Measurements from ENCODE around the gene MPZL1.
"Not testable (repeated sequence)": the region's sequence is repeated elsewhere in the genome, so short reads cannot be mapped to it uniquely, and the experiment has no call there.

MPZL1 gene

DNA sequence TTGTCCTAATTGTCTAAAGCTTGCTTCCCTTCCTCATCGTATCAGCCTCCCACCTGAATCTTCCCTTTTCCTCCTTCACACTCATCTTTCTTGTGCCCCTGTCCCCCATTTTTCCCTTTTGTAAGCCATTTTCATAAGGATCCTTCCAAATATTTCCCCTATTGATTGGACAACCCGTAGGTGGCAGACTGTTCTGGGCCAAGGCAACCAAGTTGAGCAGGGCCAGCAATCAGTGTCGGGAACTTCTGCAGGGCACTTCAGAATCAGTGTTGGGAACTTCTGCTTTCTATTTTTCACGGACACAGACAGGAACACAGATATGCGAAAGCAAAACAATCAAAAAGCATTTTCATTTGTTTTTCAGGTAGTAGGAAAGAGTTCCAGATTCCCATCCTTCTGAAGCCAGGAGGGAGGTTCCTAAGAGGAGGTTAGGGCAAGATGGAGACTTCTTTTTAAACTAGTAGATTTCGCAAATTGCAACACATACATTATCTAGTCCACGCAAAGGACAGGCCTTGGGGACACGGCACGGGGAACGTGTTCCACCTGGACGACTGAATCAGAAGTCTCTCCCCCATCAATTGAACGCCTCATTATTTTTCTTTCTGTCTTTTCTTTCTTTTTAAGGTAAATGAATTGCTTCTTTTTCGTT lies 691 bp upstream of the MPZL1 start:
- peak overlapping the region; percentile 59 for H3K27ac Mint-ChIP-seq
- peaks cover 59% of the 10 kb centered on the region for H3K4me1 Mint-ChIP-seq (ENCODE audit: low read depth)
- H3K4me3 Mint-ChIP-seq = peak overlapping the region; percentile 86
- no peaks in the 10 kb centered on the region for H3K9me3 Mint-ChIP-seq
- no peaks in the 10 kb centered on the region for H3K27me3 Mint-ChIP-seq
- H3K36me3 Mint-ChIP-seq (ENCODE audit: low read depth) = no peaks in the 10 kb centered on the region

DNA sequence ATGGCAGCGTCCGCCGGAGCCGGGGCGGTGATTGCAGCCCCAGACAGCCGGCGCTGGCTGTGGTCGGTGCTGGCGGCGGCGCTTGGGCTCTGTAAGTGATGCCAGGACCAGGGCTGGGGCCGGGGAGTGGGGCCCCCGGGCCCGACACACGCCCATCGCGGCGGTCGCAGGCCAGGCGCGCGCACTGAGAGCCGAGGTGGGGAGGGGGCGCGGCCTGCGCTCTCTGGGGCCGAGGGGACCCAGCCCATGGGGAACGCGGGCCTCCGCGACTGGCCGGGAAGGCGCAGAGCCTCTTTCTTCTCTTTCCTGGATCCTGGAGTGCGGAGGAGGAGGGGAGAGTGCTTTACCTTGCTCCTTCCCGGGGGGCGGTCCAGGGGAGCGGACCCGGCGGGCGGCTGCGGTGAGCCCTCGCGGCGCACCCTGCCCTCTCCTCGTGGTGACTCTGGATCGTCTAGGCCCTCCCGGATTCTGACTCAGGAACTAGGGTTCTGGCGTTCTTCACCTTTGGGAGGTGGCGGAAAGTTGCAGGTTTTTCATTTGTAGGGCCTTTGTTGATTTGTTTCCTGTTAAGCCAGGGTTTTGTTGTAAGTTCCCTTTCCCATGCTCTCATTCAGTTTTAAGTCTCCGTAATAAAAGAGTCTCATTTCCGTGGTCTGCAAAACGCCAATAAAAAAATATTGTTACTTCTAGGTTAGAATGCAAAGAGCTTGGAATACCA lies 529 bp downstream of the MPZL1 start:
- peaks cover 56% of the 10 kb centered on the region for H3K4me1 Mint-ChIP-seq (ENCODE audit: low read depth)
- H3K27me3 Mint-ChIP-seq = no peaks in the 10 kb centered on the region
- peak overlapping the region; percentile 75 for H3K27ac Mint-ChIP-seq
- H3K36me3 Mint-ChIP-seq (ENCODE audit: low read depth) = no peaks in the 10 kb centered on the region
- H3K4me3 Mint-ChIP-seq = peak overlapping the region; percentile 86
- no peaks in the 10 kb centered on the region for H3K9me3 Mint-ChIP-seq

DNA sequence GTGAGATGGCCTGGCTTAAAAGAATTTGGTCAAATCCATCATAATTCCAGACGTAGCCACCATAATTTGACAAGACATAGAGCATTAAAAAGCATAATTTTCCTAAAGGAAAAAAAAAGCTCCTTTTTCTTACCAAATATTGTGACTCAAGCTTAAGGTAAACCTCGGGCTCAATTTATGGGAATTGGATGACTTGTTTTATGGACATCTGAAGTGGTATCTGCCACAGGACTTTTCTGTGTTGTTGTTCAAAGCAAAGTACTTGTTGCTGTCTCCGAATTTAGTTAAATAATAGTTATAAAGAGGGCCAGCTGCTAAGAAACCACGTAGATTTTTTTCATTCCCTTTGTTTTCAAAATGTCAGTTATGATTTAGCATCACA lies 1.1 kb downstream of the MPZL1 start:
- Mint-ChIP-seq H3K27ac (peak overlapping the region; percentile 75), H3K4me1 (ENCODE audit: low read depth) (peaks cover 53% of the 10 kb centered on the region), H3K27me3 (no peaks in the 10 kb centered on the region), H3K4me3 (peak overlapping the region; percentile 86), H3K9me3 (no peaks in the 10 kb centered on the region), H3K36me3 (ENCODE audit: low read depth) (no peaks in the 10 kb centered on the region)

DNA sequence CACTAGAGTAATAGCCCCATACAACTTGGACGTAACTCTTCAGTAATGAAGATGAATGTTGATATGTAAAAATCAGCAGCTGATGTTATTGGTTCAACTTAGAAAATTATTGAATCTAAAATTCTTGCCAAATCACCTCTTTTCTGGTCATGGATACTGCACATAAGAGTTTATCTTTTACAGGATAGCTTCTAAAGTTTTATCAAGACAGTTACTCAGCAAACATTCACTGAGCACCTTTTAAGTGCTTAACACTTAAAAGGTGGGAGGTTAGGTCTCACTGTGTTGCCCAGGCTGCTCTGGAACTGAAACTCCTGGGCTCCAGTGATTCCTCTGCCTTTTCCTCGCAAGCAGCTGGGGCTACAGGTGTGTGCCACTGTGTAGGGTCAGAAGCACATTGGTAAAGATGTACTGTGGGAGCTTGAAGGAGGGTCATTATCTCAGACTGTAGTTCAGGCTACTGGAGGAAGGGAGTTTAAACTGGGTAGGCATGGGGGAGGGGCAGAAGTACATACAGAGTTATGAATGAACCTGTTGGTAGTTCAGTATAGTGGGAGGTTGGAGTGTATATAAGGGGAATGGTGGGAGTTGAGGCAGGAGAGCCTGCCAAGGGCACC lies 2.0 kb downstream of the MPZL1 start:
- H3K4me1 Mint-ChIP-seq (ENCODE audit: low read depth) = peaks cover 53% of the 10 kb centered on the region
- no peak overlapping the region for H3K27ac Mint-ChIP-seq
- no peaks in the 10 kb centered on the region for H3K36me3 Mint-ChIP-seq (ENCODE audit: low read depth)
- no peaks in the 10 kb centered on the region for H3K27me3 Mint-ChIP-seq
- H3K9me3 Mint-ChIP-seq = no peaks in the 10 kb centered on the region
- no peak overlapping the region for H3K4me3 Mint-ChIP-seq

GRCh38 chr1:167726008-167726407 lies 4.2 kb downstream of the MPZL1 start:
- Mint-ChIP-seq H3K4me3 (no peak overlapping the region), H3K27ac (no peak overlapping the region), H3K4me1 (ENCODE audit: low read depth) (peaks cover 33% of the 10 kb centered on the region), H3K36me3 (ENCODE audit: low read depth) (peaks cover 7% of the 10 kb centered on the region), H3K9me3 (no peaks in the 10 kb centered on the region), H3K27me3 (no peaks in the 10 kb centered on the region)

GRCh38 chr1:167728818-167729410 lies 7.1 kb downstream of the MPZL1 start:
- Mint-ChIP-seq H3K36me3 (ENCODE audit: low read depth) (peaks cover 7% of the 10 kb centered on the region), H3K27ac (no peak overlapping the region), H3K9me3 (no peaks in the 10 kb centered on the region), H3K27me3 (no peaks in the 10 kb centered on the region), H3K4me3 (no peak overlapping the region), H3K4me1 (ENCODE audit: low read depth) (peaks cover 10% of the 10 kb centered on the region)

DNA sequence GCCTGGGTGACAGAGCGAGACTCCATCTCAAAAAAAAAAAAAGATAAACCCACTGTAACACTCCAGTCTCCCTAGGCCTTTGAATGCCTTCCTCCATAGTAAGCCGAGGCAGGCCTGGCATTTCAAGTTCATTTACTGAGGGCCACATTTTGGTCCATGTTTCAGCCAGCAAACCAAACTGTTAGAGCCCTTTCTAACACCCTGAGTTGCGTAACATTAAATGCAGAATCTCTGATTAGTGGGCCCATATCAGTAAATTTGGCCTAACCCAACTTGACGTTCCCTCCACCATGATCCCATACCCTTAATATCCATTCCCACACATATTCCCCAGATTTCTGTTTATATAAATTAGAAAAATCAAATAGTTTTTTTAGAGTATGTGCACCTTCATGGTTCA lies 12.4 kb downstream of the MPZL1 start:
- Mint-ChIP-seq H3K36me3 (ENCODE audit: low read depth) (peaks cover 14% of the 10 kb centered on the region), H3K27me3 (no peaks in the 10 kb centered on the region), H3K27ac (no peak overlapping the region), H3K9me3 (no peaks in the 10 kb centered on the region), H3K4me3 (no peak overlapping the region), H3K4me1 (ENCODE audit: low read depth) (no peaks in the 10 kb centered on the region)

DNA sequence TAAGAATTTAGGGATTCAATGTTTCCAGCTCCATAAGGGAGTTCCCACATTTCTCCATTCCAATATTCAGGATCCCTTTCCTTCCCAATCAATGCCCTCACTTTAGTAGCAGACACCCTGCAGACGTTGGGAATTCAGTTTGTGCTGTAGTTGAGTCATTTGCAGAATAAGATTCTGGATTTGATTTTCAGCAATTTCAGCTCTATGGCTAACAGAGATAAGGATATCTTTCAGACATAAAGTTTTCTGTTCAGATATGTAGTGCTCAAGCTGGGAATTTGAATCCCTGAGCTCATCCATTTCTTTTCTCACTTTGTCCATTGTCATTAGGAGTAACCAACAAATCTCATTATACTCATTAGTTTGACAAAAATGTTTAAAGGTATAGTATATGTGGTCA lies 13.1 kb downstream of the MPZL1 start:
- H3K27me3 Mint-ChIP-seq = no peaks in the 10 kb centered on the region
- H3K27ac Mint-ChIP-seq = no peak overlapping the region
- H3K4me3 Mint-ChIP-seq = no peak overlapping the region
- no peaks in the 10 kb centered on the region for H3K4me1 Mint-ChIP-seq (ENCODE audit: low read depth)
- no peaks in the 10 kb centered on the region for H3K9me3 Mint-ChIP-seq
- peaks cover 14% of the 10 kb centered on the region for H3K36me3 Mint-ChIP-seq (ENCODE audit: low read depth)

- peaks cover 6% of the 10 kb centered on the region for H3K36me3 Mint-ChIP-seq (ENCODE audit: low read depth)
- H3K27ac Mint-ChIP-seq = no peak overlapping the region
- no peaks in the 10 kb centered on the region for H3K4me1 Mint-ChIP-seq (ENCODE audit: low read depth)
- H3K27me3 Mint-ChIP-seq = no peaks in the 10 kb centered on the region
- H3K4me3 Mint-ChIP-seq = no peak overlapping the region
- no peaks in the 10 kb centered on the region for H3K9me3 Mint-ChIP-seq
These were observed 15.4 kb downstream of the MPZL1 start for GRCh38 chr1:167737169-167737568.

DNA sequence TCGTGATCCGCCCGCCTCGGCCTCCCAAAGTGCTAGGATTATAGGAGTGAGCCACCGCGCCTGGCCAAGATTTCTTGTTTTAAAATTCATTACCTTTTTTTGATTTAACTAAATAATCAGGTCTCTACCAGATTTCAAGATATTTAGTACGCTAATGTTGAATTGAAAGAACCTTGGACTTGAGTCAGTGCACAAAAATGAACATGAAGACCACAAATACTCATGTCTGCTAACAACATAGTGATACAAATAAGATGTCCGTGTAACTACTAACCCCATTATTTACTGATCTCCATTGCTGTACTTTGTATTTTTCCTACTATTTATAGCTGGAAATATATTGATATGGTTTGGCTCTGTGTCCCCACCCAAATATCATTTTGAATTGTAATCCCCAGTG lies 16.4 kb downstream of the MPZL1 start:
- Mint-ChIP-seq H3K4me1 (ENCODE audit: low read depth) (no peaks in the 10 kb centered on the region), H3K36me3 (ENCODE audit: low read depth) (peaks cover 6% of the 10 kb centered on the region)

DNA sequence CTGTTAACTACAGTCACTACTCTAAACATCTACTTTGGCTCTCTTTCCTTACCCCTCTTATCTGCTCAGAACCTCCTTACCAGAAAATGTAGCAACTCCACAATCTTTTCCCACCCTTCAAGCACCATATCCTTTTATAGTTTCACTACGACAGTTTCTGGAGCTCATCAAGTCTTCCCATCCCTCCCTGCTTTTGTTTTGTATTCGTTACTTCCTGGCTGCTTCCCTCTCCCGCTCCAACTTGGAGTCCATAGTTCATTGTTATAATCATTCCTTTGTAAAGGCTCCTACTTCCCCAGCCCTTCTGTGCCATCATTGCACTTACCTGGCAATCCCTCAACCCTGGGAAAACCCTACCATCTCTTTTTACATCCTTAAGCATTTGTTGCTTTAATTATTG lies 18.0 kb downstream of the MPZL1 start:
- peaks cover 6% of the 10 kb centered on the region for H3K36me3 Mint-ChIP-seq (ENCODE audit: low read depth)
- H3K4me3 Mint-ChIP-seq = no peak overlapping the region
- H3K27ac Mint-ChIP-seq = no peak overlapping the region
- no peaks in the 10 kb centered on the region for H3K9me3 Mint-ChIP-seq
- no peaks in the 10 kb centered on the region for H3K4me1 Mint-ChIP-seq (ENCODE audit: low read depth)
- no peaks in the 10 kb centered on the region for H3K27me3 Mint-ChIP-seq

More for the DNA sequence above, 16.4 kb downstream of the MPZL1 start:
- no peaks in the 10 kb centered on the region for H3K27me3 Mint-ChIP-seq
- no peak overlapping the region for H3K4me3 Mint-ChIP-seq
- no peaks in the 10 kb centered on the region for H3K9me3 Mint-ChIP-seq
- no peak overlapping the region for H3K27ac Mint-ChIP-seq

- not testable (repeated sequence) for H3K36me3 Mint-ChIP-seq (ENCODE audit: low read depth); H3K4me1 Mint-ChIP-seq (ENCODE audit: low read depth); H3K27ac Mint-ChIP-seq; H3K9me3 Mint-ChIP-seq; H3K4me3 Mint-ChIP-seq; H3K27me3 Mint-ChIP-seq
These were observed 19.3 kb downstream of the MPZL1 start for GRCh38 chr1:167741103-167741502.

GRCh38 chr1:167742392-167743057 lies 20.7 kb downstream of the MPZL1 start:
- not testable (repeated sequence) for H3K4me1 Mint-ChIP-seq (ENCODE audit: low read depth); H3K9me3 Mint-ChIP-seq; H3K36me3 Mint-ChIP-seq (ENCODE audit: low read depth); H3K27me3 Mint-ChIP-seq; H3K27ac Mint-ChIP-seq; H3K4me3 Mint-ChIP-seq

GRCh38 chr1:167744901-167745300 lies 23.1 kb downstream of the MPZL1 start:
- no peaks in the 10 kb centered on the region for H3K27me3 Mint-ChIP-seq
- H3K4me3 Mint-ChIP-seq = no peak overlapping the region
- no peaks in the 10 kb centered on the region for H3K4me1 Mint-ChIP-seq (ENCODE audit: low read depth)
- no peaks in the 10 kb centered on the region for H3K9me3 Mint-ChIP-seq
- H3K27ac Mint-ChIP-seq = no peak overlapping the region
- H3K36me3 Mint-ChIP-seq (ENCODE audit: low read depth) = no peaks in the 10 kb centered on the region

Measured in stimulated activated naive CD8-positive, alpha-beta T cell treated with anti-CD3 and anti-CD28 coated beads, Interleukin-15, Interleukin-2, amounts not matched to agents 100 ng/mL and 50 ng/mL, for 24 hours (primary cell).